GM21515 (cell line): ENCODE data around the gene OARD1.
A peak's percentile ranks its signal among the peaks of the same experiment; 100 is the strongest.

Experiments used
- ATAC-seq: cut with Tn5 transposase; IDR thresholded peaks from one replicate; pipeline ENCODE4 v1.9.1; 2021; ENCODE audit not compliant: unreplicated experiment

The OARD1 gene

GRCh38 chr6:41075651-41076626 is 3.8 kb upstream of the OARD1 start:
- no peak for ATAC-seq

- no peak for ATAC-seq
These were observed 2.7 kb upstream of the OARD1 start for GRCh38 chr6:41074692-41075436.

DNA sequence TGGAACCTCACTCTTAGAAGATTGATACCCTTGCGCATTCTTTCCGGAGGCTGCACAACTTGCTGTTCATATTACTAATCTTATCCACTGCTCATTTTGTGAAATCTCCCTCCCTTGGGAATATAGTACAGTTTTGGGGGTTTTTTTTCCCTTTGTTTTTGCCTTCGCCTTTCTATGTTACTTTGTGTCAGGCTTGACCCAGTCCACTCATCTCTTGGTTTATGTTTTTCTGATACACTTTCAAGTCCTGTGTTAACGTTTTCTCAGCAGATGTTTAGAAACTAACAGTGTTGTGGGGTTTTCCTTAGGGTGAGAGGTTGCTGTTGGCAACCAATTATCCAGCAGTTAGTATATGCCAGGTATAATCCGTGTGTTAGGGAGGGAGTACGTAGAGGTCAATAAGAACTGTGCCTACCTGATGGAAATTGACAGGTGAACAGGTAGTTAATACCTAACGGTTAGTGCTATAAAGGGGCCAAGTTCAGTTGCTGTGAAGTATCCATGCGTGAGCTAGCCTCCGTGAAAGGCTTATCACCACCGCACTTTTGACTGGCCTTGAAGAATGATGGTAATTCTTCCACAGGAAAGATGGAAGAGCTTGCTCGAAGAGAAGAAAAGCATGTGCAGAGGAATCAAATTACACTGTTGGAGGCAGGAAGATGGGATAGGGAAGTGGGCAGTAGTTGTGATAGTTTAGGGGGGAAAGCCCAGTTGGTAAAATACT is 2.0 kb upstream of the OARD1 start:
- ATAC-seq, result no peak

- ATAC-seq, result peak; percentile 32
These were observed 1.2 kb upstream of the OARD1 start for GRCh38 chr6:41073203-41073967.

GRCh38 chr6:41072836-41073202 is 663 bp upstream of the OARD1 start, which contains the start of gene NFYA:
NFYA (plus strand) TSS chr6:41072974; CDS start chr6:41079090, 6,116 bp downstream.
- ATAC-seq, result peak; percentile 60

GRCh38 chr6:41071501-41071922 is 644 bp downstream of the OARD1 start:
- ATAC-seq, result peak; percentile 28

- ATAC-seq, result no peak
These were observed 5.3 kb downstream of the OARD1 start for GRCh38 chr6:41066867-41067304.

- ATAC-seq, result no peak
These were observed 6.6 kb downstream of the OARD1 start for GRCh38 chr6:41065550-41066026.

GRCh38 chr6:41064841-41065240 is 7.3 kb downstream of the OARD1 start:
- ATAC-seq, result no peak

DNA sequence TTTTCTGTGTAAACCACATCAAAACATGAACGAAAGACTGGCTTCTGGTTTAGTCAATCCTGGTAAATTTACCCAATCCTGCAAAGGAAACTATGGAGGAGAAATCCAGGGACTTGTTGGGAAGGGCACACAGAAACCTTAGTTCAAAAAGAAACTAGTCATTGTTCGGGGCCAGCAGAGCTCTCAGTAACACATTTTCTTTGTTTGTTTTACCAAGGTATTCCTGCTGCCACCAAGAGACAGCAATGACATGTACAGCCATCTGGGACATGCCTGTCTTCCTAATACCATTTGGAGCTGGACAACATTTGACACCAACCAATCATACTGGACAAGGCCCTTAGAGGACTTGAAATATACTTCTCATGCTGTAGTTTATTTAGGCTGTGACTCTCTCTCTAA is 8.3 kb downstream of the OARD1 start:
- ATAC-seq, result no peak

GRCh38 chr6:41062056-41062455 is 10.1 kb downstream of the OARD1 start:
- no peak for ATAC-seq

GRCh38 chr6:41061196-41061726 is 10.9 kb downstream of the OARD1 start:
- no peak for ATAC-seq

GRCh38 chr6:41059556-41059955 is 12.6 kb downstream of the OARD1 start:
- ATAC-seq, result no peak

DNA sequence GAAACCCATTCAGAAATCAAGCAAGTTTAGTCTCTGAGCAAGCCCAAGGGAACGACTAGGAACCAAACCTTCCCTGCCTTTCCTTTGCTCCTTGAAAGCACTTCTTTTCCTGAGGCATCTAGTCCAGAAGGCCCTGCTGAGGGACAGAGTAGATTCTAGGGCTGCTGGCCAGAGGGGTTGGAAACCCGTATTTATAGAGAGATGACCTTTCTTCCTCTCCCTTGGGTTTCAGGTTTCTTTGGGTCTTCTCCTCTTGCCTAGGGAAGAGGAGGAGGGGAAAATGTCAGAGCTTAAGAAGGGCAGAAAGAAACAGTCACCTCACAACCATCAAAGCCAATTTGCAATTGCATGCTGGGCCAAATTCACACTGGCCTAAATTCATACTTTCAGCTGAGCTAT is 13.4 kb downstream of the OARD1 start:
- no peak for ATAC-seq

GRCh38 chr6:41056768-41057490 is 15.2 kb downstream of the OARD1 start:
- ATAC-seq, result no peak

DNA sequence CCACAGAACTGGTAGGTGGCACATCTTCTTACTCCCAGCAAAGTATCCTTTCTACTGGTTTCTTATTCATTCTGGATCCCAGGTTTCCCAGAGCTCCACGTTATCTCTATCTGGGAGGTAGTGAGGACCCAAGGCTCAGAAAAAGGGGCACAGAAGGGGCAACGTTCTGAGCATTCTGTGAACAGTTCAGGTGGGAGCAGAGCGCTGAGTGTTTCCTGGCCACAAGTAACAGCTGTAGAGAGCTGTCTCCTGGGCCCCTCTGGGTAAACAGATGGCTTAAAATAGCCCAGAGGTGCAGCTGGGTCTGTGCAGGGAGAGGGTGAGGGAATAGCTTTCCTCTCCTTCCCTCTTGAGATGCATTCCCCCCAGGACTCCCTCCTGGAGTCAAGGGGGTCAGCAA is 17.0 kb downstream of the OARD1 start:
- ATAC-seq, result no peak

- ATAC-seq, result no peak
These were observed 17.6 kb downstream of the OARD1 start for GRCh38 chr6:41054511-41054910.

- ATAC-seq, result no peak
These were observed 19.1 kb downstream of the OARD1 start, which contains the start of gene APOBEC2 for GRCh38 chr6:41053041-41053440. APOBEC2 (plus strand) TSS chr6:41053202; CDS start chr6:41053348, 146 bp downstream.

DNA sequence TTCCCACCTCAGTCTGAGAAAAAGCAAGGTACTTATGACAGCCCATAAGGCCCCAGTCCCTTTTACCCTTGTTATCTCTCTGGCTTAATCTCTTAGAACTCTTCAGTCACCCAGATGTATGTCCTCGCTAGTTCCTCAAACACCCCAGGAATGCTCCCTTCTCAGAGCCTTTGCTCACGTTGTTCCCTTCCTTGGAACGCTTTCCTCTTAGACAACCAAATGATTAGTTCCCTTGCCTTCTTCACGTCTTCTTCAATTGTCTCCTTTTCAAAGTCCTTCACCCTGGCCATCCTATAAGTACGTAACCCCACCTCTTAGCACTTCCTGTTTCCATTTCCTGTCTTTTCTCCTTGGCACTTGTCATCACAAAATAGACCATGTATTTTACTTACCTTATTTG is 20.3 kb downstream of the OARD1 start:
- no peak for ATAC-seq
